Bronchial epithelial cell (primary cell): ENCODE data around the gene CHPT1. TPM values are rescaled to one million over a fixed set of nuclear protein-coding genes. Genes with fewer than 3 reads are reported as not detected.
A peak's percentile ranks its signal among the peaks of the same experiment; 100 is the strongest.

Experiments
- DNase-seq: peaks from one replicate; pipeline ENCODE4 v3.0.0-alpha.2; 2010; ENCODE audit warnings: low read depth
- FAIRE-seq: peaks from 2 replicates; lab custom pipeline; 2011; peaks lifted over from hg19 to GRCh38; lab: Jason Lieb, UNC
- H3K27me3 ChIP-seq: 2 replicates; pipeline ENCODE4 v1.5.1; 2011; ENCODE audit warnings: low read length; ENCODE audit not compliant: control insufficient read depth, insufficient read depth
- H3K36me3 ChIP-seq: 2 replicates; pipeline ENCODE4 v1.5.1; 2011; ENCODE audit warnings: low read length; ENCODE audit not compliant: control insufficient read depth, insufficient read depth
- H3K4me3 ChIP-seq: 2 replicates; pipeline ENCODE4 v1.5.1; 2011; ENCODE audit warnings: mild to moderate bottlenecking, low read depth, low read length, control low read depth
- CTCF ChIP-seq: IDR thresholded peaks from 2 replicates; pipeline ENCODE4 v1.5.1; 2011; ENCODE audit warnings: mild to moderate bottlenecking, moderate library complexity, low read length, control low read depth, inconsistent platforms; ENCODE audit not compliant: insufficient read depth, severe bottlenecking
- total RNA-seq: library from RNA; depleted of rRNA; stranded (reverse); fragments of >200 nt; gene quantifications from 2 replicates; pipeline ENCODE4 v1.2.1, GENCODE V29; 2014

CHPT1 gene
- total RNA-seq, 1 donor from 2014 or later = 3.2 TPM

DNA sequence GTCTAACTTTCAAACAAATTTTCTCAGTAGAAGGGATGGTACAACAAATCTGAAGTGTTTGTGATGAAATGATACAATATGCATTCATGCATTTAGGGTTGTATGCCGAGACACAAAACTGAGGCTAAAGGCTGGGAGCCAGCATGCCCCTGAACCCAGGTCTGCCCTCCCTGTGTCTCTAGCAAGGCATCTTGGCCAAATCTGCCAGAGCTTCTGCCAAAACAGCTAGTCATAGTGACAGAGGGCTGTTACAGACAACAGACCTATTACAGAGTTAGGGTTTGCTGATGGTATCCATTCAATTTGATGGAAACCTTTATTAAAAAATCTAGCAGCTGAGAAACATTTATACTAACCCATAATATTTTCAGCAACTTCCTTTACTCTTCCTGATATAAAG lies 11.3 kb upstream of the CHPT1 start:
- TF ChIP-seq CTCF = no peak
- FAIRE-seq = no peak
- H3K27me3 ChIP-seq = no peaks in the 10 kb centered on the region
- H3K36me3 ChIP-seq = no peaks in the 10 kb centered on the region
- H3K4me3 ChIP-seq = no peak overlapping the region
- DNase-seq = no peak

DNA sequence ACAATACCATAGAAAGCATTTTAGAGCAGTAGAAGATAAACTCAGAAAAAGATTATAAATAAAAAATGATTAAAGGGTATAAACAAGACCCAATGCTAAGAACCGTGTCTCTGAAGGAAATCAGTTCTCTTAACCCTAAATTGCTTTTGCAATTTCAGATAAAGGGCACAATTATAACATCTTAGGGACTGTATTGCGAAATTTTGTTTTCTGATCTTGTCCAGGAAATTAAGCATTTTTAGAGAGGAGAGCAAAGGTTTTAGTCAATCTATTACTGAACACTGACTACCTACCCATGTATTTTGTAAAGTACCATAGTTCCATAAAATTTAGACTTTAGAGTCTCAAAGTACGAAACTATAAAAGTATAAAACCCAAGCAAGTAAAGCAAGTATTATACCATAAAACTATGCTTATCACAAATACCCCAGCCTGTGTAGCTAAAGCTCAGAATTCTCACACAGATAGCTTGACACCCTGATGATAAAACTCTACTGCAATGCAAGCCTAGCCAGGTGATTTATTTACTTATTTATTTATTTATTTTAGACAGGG lies 6.8 kb upstream of the CHPT1 start:
- no peaks in the 10 kb centered on the region for H3K36me3 ChIP-seq
- no peak for TF ChIP-seq CTCF
- no peak overlapping the region for H3K4me3 ChIP-seq
- FAIRE-seq (no peak), DNase-seq (no peak)
- H3K27me3 ChIP-seq = no peaks in the 10 kb centered on the region

- no peaks in the 10 kb centered on the region for H3K27me3 ChIP-seq
- no peak for FAIRE-seq
- TF ChIP-seq CTCF = no peak
- no peak overlapping the region for H3K4me3 ChIP-seq
- H3K36me3 ChIP-seq = no peaks in the 10 kb centered on the region
- no peak for DNase-seq
Measured at GRCh38 chr12:101691503-101692096, 5.8 kb upstream of the CHPT1 start.

DNA sequence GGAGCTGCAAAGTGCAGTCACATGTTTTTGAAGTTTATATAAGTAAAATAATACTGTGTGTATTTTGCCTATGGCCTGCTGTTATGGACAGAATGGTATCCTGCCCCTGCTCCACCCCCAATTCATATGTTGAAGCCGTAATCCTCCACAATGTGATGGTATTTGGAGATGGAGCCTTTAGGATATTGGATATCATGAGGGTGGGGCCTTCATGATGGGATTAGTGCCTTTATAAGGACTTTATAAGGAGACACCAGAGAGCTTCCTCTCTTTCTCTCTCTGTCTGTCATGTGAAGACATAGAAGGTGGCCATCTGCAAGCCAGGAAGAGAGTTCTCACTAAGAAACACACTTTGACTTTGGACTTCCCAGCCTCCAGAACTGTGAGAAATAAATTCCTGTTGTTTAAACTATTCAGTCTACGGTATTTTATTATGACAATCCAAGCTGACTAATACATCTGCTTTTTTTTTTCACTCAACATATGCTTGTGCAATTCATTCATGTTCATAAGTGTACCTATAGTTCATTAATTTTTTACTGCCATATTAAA lies 3.1 kb upstream of the CHPT1 start:
- FAIRE-seq (no peak), DNase-seq (peak; percentile 19)
- Histone ChIP-seq H3K27me3 (no peaks in the 10 kb centered on the region), H3K36me3 (no peaks in the 10 kb centered on the region), H3K4me3 (no peak overlapping the region)
- no peak for TF ChIP-seq CTCF

DNA sequence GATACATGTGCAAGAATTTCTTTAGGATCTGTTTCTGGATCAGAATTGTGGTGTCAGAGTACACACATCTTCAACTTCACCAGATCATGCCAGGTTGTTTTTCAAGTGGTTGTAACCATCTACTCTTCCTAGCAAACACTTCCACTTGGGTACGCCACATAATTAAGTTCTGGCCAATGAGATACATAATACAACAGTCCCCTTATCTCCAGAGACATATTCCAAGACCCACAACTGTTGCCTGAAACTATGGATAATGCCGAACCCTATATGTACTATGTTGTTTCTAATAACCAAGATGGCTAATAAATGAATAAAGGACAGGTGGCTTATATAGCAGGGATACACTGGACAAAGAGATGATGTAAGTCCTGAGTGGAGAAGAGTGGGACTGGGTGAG lies 2.5 kb upstream of the CHPT1 start:
- no peak for TF ChIP-seq CTCF
- Histone ChIP-seq H3K4me3 (no peak overlapping the region), H3K36me3 (no peaks in the 10 kb centered on the region), H3K27me3 (no peaks in the 10 kb centered on the region)
- FAIRE-seq (no peak), DNase-seq (no peak)
